GM18868 (cell line): ENCODE measurements around the gene POLR2L.

ENCODE experiments used
- ATAC-seq: cut with Tn5 transposase; IDR thresholded peaks from one replicate; pipeline ENCODE4 v1.9.1; 2021; ENCODE audit warnings: mild to moderate bottlenecking, moderate library complexity; ENCODE audit not compliant: unreplicated experiment

Gene POLR2L

DNA sequence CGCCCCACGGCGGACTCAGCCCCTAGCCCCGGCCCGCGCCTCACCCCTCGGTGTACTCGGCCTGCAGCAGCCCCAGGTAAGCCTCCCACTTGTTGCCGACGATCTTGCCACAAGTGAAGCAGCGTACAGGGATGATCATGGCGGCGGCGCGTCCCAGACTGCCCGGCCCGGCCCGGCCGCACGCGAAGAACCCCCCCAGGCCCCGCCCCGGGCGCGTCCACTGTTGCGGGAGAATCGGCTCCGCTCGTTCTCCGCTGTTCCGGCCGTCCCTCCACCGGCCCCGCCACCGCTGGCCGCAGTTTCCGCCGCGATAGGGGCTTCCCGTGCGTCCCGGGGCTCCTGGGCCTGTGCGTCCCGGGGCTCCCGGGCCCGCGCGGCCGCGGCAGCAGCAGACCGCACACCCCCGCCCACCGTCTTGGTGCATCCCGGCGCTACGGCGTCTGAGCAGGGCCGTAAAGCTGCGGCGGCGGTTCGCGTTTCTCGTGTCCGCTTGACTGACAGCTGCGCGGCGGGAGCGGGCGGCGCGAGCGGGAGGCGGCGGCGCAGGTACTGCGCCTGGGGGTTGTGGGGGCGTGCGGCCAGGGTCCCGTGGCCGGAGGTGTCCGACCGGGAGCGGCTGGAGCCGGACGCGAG is at the start of gene POLR2L, which contains the start of gene TSPAN4:
Gene POLR2L, minus strand, starts transcription at position 160 of the 633 bp plus-strand sequence. Its CDS starts 21 bp downstream, at position 139.
Gene TSPAN4, plus strand, starts transcription at position 483 of the 633 bp plus-strand sequence. CDS start 7,453 bp downstream, outside the sequence.
- peak; percentile 64 for ATAC-seq

DNA sequence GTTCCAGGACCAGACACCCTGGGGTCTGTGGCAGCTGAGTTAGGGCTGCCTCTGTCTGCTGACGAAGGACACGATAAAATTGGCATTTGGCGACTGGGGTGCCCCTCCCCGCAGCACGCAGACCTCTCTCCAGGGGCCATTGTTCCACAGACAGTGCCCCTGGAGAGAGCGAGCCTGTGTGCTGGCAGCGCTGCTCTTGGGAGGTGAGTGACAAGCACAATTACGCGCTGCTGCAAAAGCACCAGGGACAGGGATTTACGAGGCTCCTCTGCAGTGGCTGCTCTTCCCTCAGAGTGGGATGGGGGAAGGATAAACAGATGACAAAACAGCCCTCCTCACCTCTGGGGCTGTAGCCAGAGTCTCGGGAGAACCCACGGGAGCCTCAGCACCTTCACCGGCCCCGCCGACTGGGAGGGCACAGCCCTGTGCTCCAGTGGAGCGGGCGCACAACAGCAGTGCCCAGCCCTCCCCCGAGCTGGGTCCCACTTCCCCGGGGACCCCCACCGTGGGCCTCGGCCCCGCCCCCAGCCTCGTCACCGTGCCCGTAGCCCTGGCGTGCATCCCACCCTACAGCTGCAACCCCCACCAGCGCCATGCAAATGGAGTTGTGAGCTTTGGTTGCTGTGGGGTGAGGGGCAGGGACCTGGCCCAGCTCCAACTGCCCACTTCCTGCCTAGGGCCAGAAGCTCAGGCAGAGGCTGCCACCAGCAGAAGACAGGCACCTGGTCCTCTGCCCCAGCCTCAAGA is 48.6 kb upstream of the POLR2L start:
- no peak for ATAC-seq

DNA sequence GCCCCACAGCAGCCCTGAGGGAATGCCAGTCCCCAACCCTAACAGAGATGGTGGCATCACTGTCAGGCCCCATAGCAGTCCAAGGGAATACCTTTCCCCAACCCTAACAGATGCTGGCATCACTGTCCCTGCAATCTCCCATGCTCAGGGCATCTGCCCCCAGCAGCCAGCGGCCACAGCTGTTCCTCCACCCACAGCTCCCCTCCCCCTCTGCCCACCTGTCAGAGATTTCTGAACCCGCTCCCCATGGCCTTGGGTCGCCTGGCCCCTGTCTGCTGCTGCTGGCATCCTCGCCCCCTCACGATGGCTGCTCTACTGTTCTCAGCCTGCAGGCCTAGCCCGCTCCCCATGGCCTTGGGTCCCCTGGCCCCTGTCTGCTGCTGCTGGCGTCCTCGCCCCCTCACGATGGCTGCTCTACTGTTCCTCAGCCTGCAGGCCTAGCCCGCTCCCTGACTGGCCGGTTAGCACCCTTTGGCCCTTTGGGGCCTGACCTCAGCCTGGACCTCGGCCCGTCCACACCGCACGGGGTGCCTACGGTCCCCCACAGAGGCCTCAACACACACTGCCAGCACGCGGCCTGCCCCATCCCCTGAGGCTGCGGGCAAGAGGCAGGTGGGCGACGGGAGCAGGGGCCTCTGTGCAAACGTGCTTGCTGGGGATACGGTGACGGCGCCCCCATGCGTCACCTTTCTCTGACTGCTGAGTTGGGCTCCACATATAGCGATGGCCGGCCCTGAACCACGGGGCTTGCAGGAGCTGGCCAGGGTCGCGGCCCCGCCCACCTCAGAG is 47.6 kb upstream of the POLR2L start:
- ATAC-seq: no peak

DNA sequence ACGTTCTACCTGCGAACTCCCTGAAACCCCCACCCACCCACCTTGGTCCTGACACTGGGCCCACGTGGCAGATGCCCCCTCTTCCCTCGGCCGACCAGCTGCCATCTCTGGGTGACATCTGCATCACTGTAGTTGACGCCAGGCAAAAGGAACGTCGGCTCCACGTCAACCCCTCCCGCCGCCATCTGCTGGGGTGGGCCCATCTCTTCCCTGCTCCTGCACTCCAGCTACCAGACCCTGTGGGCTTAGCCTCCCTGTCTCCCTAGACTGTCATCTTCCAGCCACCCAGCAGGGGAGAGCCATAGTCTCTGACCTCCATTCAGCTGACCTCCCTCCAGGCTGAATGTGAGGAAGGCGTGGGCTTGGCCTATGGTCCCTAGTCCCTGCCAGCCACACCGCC is 46.9 kb upstream of the POLR2L start:
- ATAC-seq: no peak

DNA sequence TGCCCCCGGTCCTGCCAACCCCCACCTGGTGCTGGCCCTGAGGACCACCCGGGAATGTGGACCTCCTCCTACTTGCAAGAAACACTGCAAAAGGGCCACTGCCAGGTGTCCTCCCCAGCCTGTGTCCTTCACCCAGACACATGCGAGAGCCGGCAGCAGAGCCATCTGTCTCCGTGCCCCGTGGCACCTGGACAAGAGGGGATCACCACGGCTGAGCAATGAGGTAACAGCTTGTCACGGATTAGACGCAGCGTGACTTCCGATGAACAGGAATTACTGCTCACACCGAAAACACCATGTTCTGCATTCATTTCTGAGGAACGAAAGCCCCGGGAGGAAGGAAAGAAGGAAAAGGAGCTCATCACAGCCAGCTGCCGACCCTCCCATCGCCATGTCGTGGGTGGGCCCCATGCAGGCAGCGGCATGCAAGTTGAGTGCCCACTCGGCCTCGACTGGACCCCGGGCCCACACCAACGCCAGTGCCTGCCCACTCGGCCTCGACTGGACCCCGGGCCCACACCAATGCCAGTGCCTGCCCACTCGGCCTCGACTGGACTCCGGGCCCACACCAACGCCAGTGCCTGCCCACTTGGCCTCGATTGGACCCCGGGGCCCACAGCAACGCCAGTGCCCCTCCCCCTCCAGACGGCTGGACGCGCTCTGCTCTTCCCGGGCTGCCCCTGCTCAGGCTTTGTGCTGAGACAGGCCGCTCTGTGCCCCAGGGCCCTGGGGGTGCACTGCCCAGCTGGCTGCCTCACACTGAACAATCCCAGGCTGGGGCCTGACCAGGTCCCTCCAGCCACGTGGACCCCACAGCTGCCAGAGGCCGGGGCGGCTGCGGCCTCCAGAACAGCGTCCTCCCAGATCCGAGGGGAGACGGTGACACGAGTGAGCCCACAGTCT is 46.2 kb upstream of the POLR2L start:
- no peak for ATAC-seq

DNA sequence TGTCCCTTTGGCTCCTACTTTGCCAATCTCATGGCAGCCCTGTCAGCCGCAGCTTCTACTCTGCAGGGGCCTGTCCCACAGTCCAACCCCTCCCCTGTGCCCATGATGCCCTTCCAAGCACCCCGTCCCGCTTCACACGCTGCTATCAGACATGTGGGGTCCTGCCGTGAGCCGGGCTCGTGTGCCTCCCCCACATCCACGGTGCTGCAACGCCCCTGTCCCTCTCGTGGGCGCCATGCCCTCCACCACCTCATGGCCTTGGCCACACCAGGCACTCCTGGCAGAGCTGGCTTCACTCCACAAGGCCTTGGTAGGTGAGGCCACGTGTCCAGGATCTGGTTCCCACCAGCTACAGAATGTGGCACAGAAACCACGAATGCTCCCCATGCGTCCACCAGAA is 45.3 kb upstream of the POLR2L start:
- ATAC-seq: no peak

DNA sequence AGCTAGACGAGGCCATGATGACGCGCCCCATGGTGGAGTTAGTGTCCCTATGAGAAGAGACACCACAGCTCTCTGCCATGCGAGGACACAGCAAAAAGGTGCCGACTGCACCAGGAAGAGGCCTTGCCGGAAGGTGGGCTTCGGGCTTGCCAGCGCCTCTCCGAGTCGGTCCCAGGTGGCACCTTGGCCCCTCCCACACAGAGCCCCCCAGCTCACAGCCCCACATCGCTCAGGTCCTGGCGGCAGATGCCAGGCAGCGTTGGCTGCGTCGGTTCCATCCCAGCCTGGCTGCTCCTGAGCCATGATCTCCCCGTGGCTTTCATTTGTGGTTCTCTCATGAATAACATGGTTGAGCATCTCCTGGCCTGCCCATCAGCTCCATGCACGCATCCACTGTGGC is 44.2 kb upstream of the POLR2L start:
- no peak for ATAC-seq

DNA sequence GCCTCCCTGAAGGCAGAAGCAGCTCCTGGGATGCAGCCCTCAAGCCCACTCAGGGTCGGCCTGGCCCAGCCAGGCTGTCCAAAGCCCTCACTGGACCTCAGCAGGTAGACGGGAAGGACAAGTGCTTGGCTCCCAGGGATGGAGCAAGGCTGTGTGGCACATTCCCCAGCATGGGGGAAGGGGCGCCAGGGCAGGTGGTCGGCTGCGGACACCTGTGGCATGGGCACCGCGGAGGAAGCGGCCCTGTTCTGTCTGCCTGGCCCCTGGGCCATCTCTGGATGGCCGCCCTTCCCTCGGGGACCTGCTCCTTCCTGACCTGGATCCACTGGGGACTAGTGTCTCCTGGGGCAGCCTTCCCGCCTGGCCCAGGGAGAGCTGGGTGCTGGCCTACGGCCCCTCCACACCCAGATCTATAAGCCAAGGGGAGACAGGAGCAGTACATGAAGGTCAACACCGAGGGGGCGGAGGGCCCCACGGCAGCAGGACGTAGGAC is 42.3 kb upstream of the POLR2L start:
- no peak for ATAC-seq

DNA sequence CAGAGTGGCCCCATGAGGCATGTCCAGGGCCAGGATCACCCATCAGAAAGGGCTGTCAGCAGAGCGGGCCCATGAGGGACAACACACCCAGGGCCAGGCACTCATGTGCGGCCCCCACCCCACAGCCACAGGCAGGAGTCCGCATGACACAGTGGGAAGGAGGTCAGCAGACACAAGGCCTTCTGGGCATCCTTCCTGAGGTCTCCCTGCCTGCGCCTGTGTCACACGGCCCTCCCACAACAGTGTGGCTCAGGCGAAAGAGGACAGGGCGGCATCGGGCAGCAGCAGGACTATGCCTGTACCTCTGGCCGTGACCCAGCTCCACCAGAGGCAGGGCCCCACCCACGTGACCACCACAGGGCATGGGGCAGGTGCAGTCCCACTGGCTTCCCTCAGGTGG is 41.2 kb upstream of the POLR2L start:
- no peak for ATAC-seq

DNA sequence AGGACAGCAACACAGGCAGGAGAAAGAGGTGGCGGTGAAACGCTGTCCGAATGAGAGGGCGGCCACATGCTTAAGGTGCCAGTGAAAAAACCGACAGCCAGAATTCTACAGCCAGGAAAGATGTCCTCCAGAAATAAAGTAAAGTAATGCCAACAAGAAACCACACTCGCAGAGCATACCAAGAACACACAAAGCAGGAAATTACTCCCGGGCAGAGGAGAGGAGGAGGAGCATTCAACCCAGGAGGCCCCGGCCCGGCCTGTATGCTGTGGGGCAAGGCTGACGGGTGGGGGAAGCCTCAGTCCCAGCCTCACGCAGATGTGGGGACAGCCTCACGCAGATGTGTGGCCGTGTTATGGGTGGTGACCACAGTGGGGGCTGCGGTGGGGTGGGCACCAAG is 40.3 kb upstream of the POLR2L start:
- ATAC-seq: no peak

DNA sequence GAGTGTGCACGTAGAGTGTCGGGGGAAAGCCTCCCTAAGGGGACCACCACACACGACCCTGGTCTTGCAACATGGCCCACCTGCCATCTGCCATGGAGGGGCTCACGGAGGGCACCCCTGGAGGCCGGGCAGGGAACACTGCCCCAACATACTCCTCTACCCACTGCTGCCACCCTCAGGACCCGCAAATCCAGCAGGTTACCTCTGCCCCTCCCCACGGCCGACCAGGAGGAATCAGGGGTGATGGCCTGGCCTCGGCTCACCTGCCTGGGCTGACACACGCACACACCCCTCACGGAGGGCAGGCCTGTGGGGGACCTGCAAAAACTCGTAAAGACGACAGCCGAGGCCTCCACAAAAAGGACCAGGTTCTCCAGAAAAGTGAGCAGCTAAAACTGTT is 38.1 kb upstream of the POLR2L start:
- no peak for ATAC-seq

DNA sequence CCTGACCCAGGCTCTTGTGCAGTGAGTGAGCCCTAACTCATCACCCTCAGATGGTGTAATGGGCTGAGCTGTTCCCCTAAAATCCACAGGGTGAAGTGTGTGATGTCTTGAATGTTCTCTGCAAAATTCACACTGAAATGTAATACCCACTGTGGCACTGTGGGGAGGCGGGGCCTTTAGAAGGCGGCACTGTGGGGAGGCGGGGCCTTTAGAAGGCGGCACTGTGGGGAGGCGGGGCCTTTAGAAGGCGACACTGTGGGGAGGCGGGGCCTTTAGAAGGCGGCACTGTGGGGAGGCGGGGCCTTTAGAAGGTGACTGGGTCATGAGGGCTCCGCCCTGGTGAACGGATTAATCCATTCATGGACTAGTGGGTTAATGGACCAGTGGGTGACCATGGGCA is 35.2 kb upstream of the POLR2L start:
- ATAC-seq: no peak

DNA sequence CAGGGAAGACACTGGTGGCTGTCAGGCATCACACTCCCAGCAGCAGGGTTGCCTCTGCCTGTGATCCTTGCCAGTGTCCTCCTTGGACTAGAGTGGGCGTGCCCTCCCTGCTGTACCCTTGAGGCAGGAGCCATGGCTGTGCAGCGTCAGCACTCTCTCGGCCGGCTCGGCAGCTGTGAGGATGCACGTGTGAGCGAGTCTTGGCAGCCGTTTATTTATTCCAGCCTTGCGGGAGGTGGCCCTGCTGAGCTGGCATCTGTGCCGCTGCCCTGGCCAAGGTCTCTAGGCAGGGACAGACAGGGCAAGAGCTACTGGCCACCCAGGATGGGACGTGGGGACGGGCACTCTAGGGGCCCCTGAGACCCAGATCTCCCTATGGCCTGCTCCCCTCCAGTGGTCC is 34.2 kb upstream of the POLR2L start:
- no peak for ATAC-seq

DNA sequence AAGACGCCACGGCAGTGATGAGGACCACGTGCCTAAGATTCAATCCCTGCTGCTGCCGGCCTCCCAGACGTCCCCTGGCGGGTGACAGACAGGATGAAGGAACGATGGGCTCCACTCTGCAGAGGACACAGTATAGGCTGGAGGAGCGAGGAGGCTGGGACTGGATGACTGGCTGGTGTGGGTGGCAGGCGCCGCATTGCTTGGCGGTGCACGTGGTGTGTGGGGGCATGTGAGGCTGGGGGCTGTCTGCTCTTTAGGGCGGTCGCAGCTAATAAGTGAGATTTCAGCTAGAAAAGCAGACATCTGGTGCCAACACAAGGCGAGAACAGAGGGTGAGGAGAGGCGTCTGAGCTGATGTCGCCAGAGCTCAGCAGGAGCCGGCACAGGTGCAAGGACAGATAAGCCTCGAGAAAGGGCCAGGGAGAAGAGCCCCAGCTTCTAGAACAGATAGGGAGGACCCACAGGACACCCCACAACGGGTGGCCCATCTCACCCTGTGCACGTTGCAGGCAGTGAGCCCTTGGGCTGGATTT is 33.5 kb upstream of the POLR2L start:
- ATAC-seq: no peak

DNA sequence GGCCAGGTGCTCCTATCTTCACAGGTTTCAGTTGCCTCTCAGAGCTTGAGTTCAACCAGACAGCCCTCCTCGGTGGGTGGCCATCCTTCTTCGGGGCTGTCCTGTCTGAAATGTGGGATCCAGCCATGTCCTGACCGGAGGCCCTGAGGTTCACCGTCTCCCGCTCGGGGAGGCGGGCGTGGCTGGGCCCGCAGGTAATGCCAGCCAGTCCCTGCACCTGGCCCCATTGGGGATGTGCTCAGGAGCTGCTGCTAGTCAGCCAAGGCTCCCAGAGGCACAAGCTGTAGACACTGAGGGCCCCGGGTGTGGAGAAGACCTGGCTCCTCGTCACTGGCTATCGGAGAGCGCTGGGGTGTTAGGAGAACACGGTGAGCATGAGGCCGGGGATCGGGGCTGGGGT is 32.9 kb upstream of the POLR2L start:
- no peak for ATAC-seq

DNA sequence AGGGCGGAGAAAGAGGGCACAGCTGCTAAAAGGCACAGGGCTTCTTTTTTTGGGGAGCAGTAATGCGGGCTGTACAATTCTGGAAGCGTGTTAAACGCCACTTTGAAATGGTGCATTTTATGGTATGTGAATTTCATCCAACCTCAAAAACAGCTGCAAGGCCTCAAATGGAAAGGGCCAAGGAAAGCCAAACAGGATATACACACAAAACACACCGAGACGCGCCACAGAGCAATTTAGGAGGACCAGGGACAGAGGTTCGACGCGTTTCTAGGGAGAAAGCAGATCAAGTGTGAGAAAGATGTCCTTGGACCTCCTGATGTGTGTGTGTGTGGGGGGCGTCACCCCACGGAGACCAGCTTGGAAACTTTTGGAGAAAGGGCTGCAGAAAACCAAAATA is 31.4 kb upstream of the POLR2L start:
- no peak for ATAC-seq

DNA sequence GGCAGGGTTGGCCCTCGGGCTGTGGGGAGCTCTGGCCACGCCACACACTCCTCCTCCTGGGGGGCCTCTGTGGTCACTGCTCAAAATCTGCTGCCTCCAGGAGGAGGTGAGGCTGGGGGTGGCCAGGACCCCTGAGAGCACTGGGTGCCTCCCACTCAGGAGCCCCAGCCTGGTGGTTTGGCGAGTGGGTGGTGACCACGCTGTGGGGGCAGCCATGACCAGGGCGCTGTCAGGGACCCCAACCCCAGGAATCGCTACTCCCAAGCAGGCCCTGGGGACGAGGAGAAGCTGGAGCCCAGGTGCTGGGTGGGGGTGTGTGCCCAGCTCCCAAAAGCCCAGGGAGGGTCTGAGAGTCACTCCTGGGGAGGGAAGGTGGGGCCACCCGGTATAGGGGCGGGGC is 30.5 kb upstream of the POLR2L start:
- ATAC-seq: no peak

DNA sequence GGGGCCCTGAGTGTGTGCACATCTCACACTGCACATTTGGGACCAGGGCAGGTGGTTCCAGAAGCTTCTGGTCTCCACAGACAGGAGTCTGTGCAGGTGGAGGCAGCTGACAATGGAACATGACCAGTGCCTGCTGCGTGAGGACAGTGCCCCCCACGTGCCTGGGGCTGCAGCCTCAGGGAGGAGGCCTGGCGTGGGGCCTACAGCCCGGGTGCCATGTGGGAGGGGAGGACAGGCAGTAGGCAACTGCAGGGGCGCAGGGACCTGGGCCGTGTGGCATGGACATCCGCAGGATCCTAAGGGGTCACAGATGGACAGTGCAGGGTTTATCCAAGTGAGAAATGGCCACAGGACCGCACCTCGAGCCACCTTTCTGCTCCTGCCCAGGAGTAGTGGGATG is 29.1 kb upstream of the POLR2L start:
- ATAC-seq: no peak

DNA sequence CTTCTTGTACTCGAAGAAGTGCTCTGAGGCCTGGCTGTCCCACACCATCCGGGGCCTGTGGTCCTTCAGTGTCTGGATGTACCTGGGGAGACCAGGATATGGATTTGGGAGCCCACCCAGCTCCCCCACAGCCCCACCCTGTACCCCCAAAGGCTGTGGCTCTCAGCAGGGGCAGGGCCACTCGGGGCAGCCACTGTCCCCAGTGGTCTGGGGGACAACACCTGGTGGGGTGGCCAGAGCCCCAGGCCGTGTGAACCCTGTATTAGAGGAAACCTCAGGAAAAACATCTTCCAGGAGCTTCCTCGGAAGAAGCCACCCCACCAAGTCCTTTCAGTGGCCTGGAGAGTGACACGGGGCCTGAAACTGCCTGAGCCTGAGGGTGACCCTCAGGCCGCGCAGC is 28.1 kb upstream of the POLR2L start:
- no peak for ATAC-seq

DNA sequence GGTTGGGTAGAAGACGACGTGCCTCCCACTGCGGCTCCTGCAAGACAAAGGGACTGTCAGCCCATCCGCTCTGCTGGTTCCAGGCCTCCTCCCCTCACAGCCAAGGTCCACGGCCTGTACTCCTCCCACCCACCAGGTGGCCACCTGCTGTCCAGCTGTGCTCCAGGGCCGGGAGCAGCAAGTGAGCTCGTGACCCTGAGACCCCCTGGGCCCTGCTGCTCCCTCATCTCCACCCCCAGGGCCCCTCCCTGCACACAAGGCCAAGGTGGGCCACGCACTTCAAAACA is 27.7 kb upstream of the POLR2L start:
- ATAC-seq: no peak
